ENCODE measurements around the gene ELFN1.

The ELFN1 gene

GRCh38 chr7:1671594-1672451, 1.7 kb downstream of the ELFN1 start:
- H3F3A ChIP-seq (ENCODE audit: insufficient read depth) = no peaks in the 10 kb centered on the region
- no peaks in the 10 kb centered on the region for H3K36me3 ChIP-seq (ENCODE audit: low read length)
- H3K27me3 ChIP-seq (ENCODE audit: low read length) = no peaks in the 10 kb centered on the region
- no peak for TF ChIP-seq CTCF (IDR thresholded peaks at IDR 0.05; ENCODE audit: insufficient read depth, low read length, poor library complexity, severe bottlenecking)
- no peak for TF ChIP-seq EZH2phosphoT487 (conservative IDR thresholded peaks at IDR 0.05; ENCODE audit: low read length)
- H3K9me2 ChIP-seq (replicated peaks; ENCODE audit: insufficient read depth, low read length) = no peaks in the 10 kb centered on the region
- no peak overlapping the region for H2AFZ ChIP-seq (ENCODE audit: low read depth, low read length, severe bottlenecking)
- H3K9me3 ChIP-seq (ENCODE audit: insufficient read depth, low read length) = no peaks in the 10 kb centered on the region
- no peak overlapping the region for H3K27ac ChIP-seq (ENCODE audit: low read depth, low read length)
- no peaks in the 10 kb centered on the region for H4K20me1 ChIP-seq (ENCODE audit: low read depth, low read length)
- no peak overlapping the region for H3K9ac ChIP-seq (ENCODE audit: low read length)
- H3K79me2 ChIP-seq (ENCODE audit: insufficient read depth, low read length) = no peaks in the 10 kb centered on the region
- no peak overlapping the region for H3K4me3 ChIP-seq (ENCODE audit: insufficient read depth, low read length, poor library complexity, severe bottlenecking)
- H3K4me2 ChIP-seq (ENCODE audit: low read depth, low read length, poor library complexity, severe bottlenecking) = no peak overlapping the region

GRCh38 chr7:1672851-1673486, 2.9 kb downstream of the ELFN1 start:
- H3K79me2 ChIP-seq (ENCODE audit: insufficient read depth, low read length) = no peaks in the 10 kb centered on the region
- no peaks in the 10 kb centered on the region for H3K27me3 ChIP-seq (ENCODE audit: low read length)
- H3K9me3 ChIP-seq (ENCODE audit: insufficient read depth, low read length) = no peaks in the 10 kb centered on the region
- no peak overlapping the region for H3K9ac ChIP-seq (ENCODE audit: low read length)
- H3K4me2 ChIP-seq (ENCODE audit: low read depth, low read length, poor library complexity, severe bottlenecking) = no peak overlapping the region
- no peaks in the 10 kb centered on the region for H3K9me2 ChIP-seq (replicated peaks; ENCODE audit: insufficient read depth, low read length)
- no peak overlapping the region for H2AFZ ChIP-seq (ENCODE audit: low read depth, low read length, severe bottlenecking)
- no peak overlapping the region for H3K27ac ChIP-seq (ENCODE audit: low read depth, low read length)
- no peaks in the 10 kb centered on the region for H3F3A ChIP-seq (ENCODE audit: insufficient read depth)
- TF ChIP-seq CTCF (IDR thresholded peaks at IDR 0.05; ENCODE audit: insufficient read depth, low read length, poor library complexity, severe bottlenecking) (no peak), EZH2phosphoT487 (conservative IDR thresholded peaks at IDR 0.05; ENCODE audit: low read length) (no peak)
- H3K4me3 ChIP-seq (ENCODE audit: insufficient read depth, low read length, poor library complexity, severe bottlenecking) = no peak overlapping the region
- no peaks in the 10 kb centered on the region for H4K20me1 ChIP-seq (ENCODE audit: low read depth, low read length)
- no peaks in the 10 kb centered on the region for H3K36me3 ChIP-seq (ENCODE audit: low read length)

GRCh38 chr7:1673581-1674118, 3.6 kb downstream of the ELFN1 start:
- H3K9ac ChIP-seq (ENCODE audit: low read length) = no peak overlapping the region
- no peak overlapping the region for H3K27ac ChIP-seq (ENCODE audit: low read depth, low read length)
- TF ChIP-seq EZH2phosphoT487 (conservative IDR thresholded peaks at IDR 0.05; ENCODE audit: low read length) (no peak), CTCF (IDR thresholded peaks at IDR 0.05; ENCODE audit: insufficient read depth, low read length, poor library complexity, severe bottlenecking) (no peak)
- no peak overlapping the region for H3K4me2 ChIP-seq (ENCODE audit: low read depth, low read length, poor library complexity, severe bottlenecking)
- H3K36me3 ChIP-seq (ENCODE audit: low read length) = no peaks in the 10 kb centered on the region
- no peaks in the 10 kb centered on the region for H3K9me2 ChIP-seq (replicated peaks; ENCODE audit: insufficient read depth, low read length)
- no peak overlapping the region for H3K4me3 ChIP-seq (ENCODE audit: insufficient read depth, low read length, poor library complexity, severe bottlenecking)
- no peaks in the 10 kb centered on the region for H3K79me2 ChIP-seq (ENCODE audit: insufficient read depth, low read length)
- H4K20me1 ChIP-seq (ENCODE audit: low read depth, low read length) = no peaks in the 10 kb centered on the region
- H3K9me3 ChIP-seq (ENCODE audit: insufficient read depth, low read length) = no peaks in the 10 kb centered on the region
- no peaks in the 10 kb centered on the region for H3K27me3 ChIP-seq (ENCODE audit: low read length)
- no peaks in the 10 kb centered on the region for H3F3A ChIP-seq (ENCODE audit: insufficient read depth)
- no peak overlapping the region for H2AFZ ChIP-seq (ENCODE audit: low read depth, low read length, severe bottlenecking)
